Measurements from ENCODE around the gene PSMB2. TPM values are rescaled to one million over a fixed set of nuclear protein-coding genes. Genes with fewer than 3 reads are reported as not detected.

Gene PSMB2
- total and polyA plus RNA-seq, 2 of the 8 experiments (the other 6 are each of a cell fraction or from before 2014, with no cell fraction given) = 91.4 to 101 TPM

- TF ChIP-seq CHD7 (IDR thresholded peaks at IDR 0.05; ENCODE audit: insufficient replicate concordance, low read length) (no peak), PHF8 (conservative IDR thresholded peaks at IDR 0.05; ENCODE audit: low read depth, low read length) (no peak), POLR2A (IDR thresholded peaks at IDR 0.05; ENCODE audit: control extremely low read depth in 1 of 2, low read depth in 2 of 2, low read length in 2 of 2) (no peak)
Measured at GRCh38 chr1:35585281-35585680, 56.0 kb downstream of the PSMB2 start (continued).

Measured in H1 (cell line).